ENCODE results near the gene UBE2F. TPM values are rescaled to one million over a fixed set of nuclear protein-coding genes. Genes with fewer than 3 reads are reported as not detected.

UBE2F gene
- total and polyA plus RNA-seq, 9 of the 15 experiments (the other 6 are each of a cell fraction or from before 2014, with no cell fraction given) = 18.1 to 88.1 (median 53.0) TPM

GRCh38 chr2:237966565-237967462, at the start of gene UBE2F (continued):
- TF ChIP-seq ARID3B (CRISPR knock-in tag; IDR thresholded peaks at IDR 0.05; ENCODE audit: borderline replicate concordance) = no peak
- TF ChIP-seq ZNF551 (CRISPR knock-in tag; IDR thresholded peaks at IDR 0.05) = no peak
- TF ChIP-seq RNF219 (CRISPR knock-in tag; IDR thresholded peaks at IDR 0.05) = no peak
- TF ChIP-seq TOE1 (IDR thresholded peaks at IDR 0.05; ENCODE audit: borderline replicate concordance) = no peak; the same call in 1 of the 2 replicates
- no peak for TF ChIP-seq TOE1 (CRISPR knock-in tag; IDR thresholded peaks at IDR 0.05; ENCODE audit: borderline replicate concordance, low read depth)
- TF ChIP-seq NONO (IDR thresholded peaks at IDR 0.05; ENCODE audit: low read depth in 2 of 2, low read length in 1 of 2) = no peak
- no peak for TF ChIP-seq ZNF124 (CRISPR knock-in tag; IDR thresholded peaks at IDR 0.05)
- no peak for TF ChIP-seq MITF (IDR thresholded peaks at IDR 0.05)
- no peak for TF ChIP-seq USF2 (CRISPR knock-in tag; IDR thresholded peaks at IDR 0.05)
- TF ChIP-seq DDX20 (tag; IDR thresholded peaks at IDR 0.05; ENCODE audit: low read depth) = no peak
- TF ChIP-seq CTBP1 (IDR thresholded peaks at IDR 0.05; ENCODE audit: borderline replicate concordance) = peak; percentile 86

Data from K562 (cell line).